IMR-90 (cell line): ENCODE data around the gene ZACN. TPM values are rescaled to one million over a fixed set of nuclear protein-coding genes. Genes with fewer than 3 reads are reported as not detected.
"Not testable (repeated sequence)": the region's sequence is repeated elsewhere in the genome, so short reads cannot be mapped to it uniquely, and the experiment has no call there.

Experiments used
- ATAC-seq: fragments of 200-7000 bp; cut with Tn5 transposase; 2 replicates; pipeline ENCODE4 v1.9.1; 2020; ENCODE audit warnings: low read depth, mild to moderate bottlenecking, moderate library complexity
- BruUV-seq: library from RNA; stranded (reverse); fragments of 400-500 nt; replicated peaks from 2 replicates; lab custom pipeline; 2021; lab: Mats Ljungman, UMichigan
- CTCF ChIA-PET: fragments of 300-600 bp; formaldehyde crosslinking; extraction: SDS; loops from one replicate; lab custom pipeline; 2021; ENCODE audit warnings: antibody characterized with exemption; lab: Yijun Ruan, JAX
- POLR2A ChIA-PET: fragments of 300-600 bp; sonication (Branson Sonifier 250); formaldehyde crosslinking; loops from one replicate; lab custom pipeline; 2022; ENCODE audit warnings: antibody characterized with exemption; ENCODE audit not compliant: unreplicated experiment; lab: Charles Lee
- DNase-seq: peaks from one replicate; pipeline ENCODE4 v3.0.0; 2013
- H2AFZ ChIP-seq: replicated peaks from 2 replicates; pipeline ENCODE3; 2013; ENCODE audit warnings: low read length, mild to moderate bottlenecking; ENCODE audit not compliant: poor library complexity
- H2AK5ac ChIP-seq: 2 replicates; pipeline ENCODE4 v1.6.1; 2013; ENCODE audit warnings: low read depth, low read length, inconsistent platforms
- H2AK9ac ChIP-seq: replicated peaks from 2 replicates; pipeline ENCODE3; 2013; ENCODE audit warnings: mild to moderate bottlenecking, low read depth, low read length, moderate library complexity; ENCODE audit not compliant: poor library complexity
- H2BK120ac ChIP-seq: 2 replicates; pipeline ENCODE4 v1.6.1; 2013; ENCODE audit warnings: low read depth, low read length, inconsistent platforms
- H2BK15ac ChIP-seq: 3 replicates; pipeline ENCODE4 v1.6.1; 2013; ENCODE audit warnings: low read depth, low read length, inconsistent platforms
- H2BK20ac ChIP-seq: 2 replicates; pipeline ENCODE4 v1.6.1; 2013; ENCODE audit warnings: low read depth, mild to moderate bottlenecking, inconsistent platforms, low read length, moderate library complexity
- H2BK5ac ChIP-seq: 2 replicates; pipeline ENCODE4 v1.6.1; 2013; ENCODE audit warnings: mild to moderate bottlenecking, low read depth, low read length, inconsistent platforms; ENCODE audit not compliant: poor library complexity, severe bottlenecking
- H3K14ac ChIP-seq: replicated peaks from 2 replicates; pipeline ENCODE4 v1.6.1; 2013; ENCODE audit warnings: low read depth, low read length, inconsistent platforms
- H3K18ac ChIP-seq: 2 replicates; pipeline ENCODE4 v1.6.1; 2013; ENCODE audit warnings: low read depth, low read length, control low read depth
- H3K23ac ChIP-seq: 2 replicates; pipeline ENCODE4 v1.6.1; 2013; ENCODE audit warnings: low read depth, low read length, inconsistent platforms
- H3K27ac ChIP-seq: 2 replicates; pipeline ENCODE4 v1.5.1; 2013; ENCODE audit warnings: mild to moderate bottlenecking, control low read depth, low read length; ENCODE audit not compliant: insufficient read depth
- H3K27me3 ChIP-seq: 2 replicates; pipeline ENCODE4 v1.6.1; 2013; ENCODE audit warnings: low read length; ENCODE audit not compliant: control insufficient read depth, insufficient read depth
- H3K36me3 ChIP-seq: 2 replicates; pipeline ENCODE4 v1.6.1; 2013; ENCODE audit warnings: low read length, mixed read lengths; ENCODE audit not compliant: control insufficient read depth, insufficient read depth
- H3K4ac ChIP-seq: 2 replicates; pipeline ENCODE4 v1.6.1; 2013; ENCODE audit warnings: low read depth, low read length, inconsistent platforms
- H3K4me1 ChIP-seq: 2 replicates; pipeline ENCODE4 v1.6.1; 2013; ENCODE audit warnings: low read length, mixed read lengths; ENCODE audit not compliant: control insufficient read depth, insufficient read depth
- H3K4me2 ChIP-seq: 2 replicates; pipeline ENCODE4 v1.6.1; 2013; ENCODE audit warnings: low read depth, mild to moderate bottlenecking, control low read depth, low read length, moderate library complexity
- H3K4me3 ChIP-seq: 2 replicates; pipeline ENCODE4 v1.5.1; 2013; ENCODE audit warnings: low read depth, mild to moderate bottlenecking, control low read depth, low read length, moderate library complexity; ENCODE audit not compliant: insufficient read depth
- H3K56ac ChIP-seq: 2 replicates; pipeline ENCODE4 v1.6.1; 2013; ENCODE audit warnings: low read length, inconsistent platforms; ENCODE audit not compliant: insufficient read depth; ENCODE audit errors: extremely low read depth
- H3K79me1 ChIP-seq, 2 experiments: 2 replicates each; pipeline ENCODE4 v1.6.1; 2013; ENCODE audit warnings: low read length in 2 of 2, inconsistent platforms in 1 of 2, low read depth in 1 of 2
- H3K9ac ChIP-seq: 2 replicates; pipeline ENCODE4 v1.6.1; 2013; ENCODE audit warnings: low read depth, low read length, control low read depth
- H3K9me1 ChIP-seq: 2 replicates; pipeline ENCODE4 v1.6.1; 2013; ENCODE audit warnings: low read length, inconsistent platforms; ENCODE audit not compliant: insufficient read depth
- H3K9me3 ChIP-seq: 2 replicates; pipeline ENCODE4 v1.6.1; 2013; ENCODE audit warnings: low read length; ENCODE audit not compliant: control insufficient read depth, insufficient read depth
- H4K20me1 ChIP-seq: 2 replicates; pipeline ENCODE4 v1.6.1; 2013; ENCODE audit warnings: low read length, inconsistent platforms; ENCODE audit not compliant: insufficient read depth
- H4K5ac ChIP-seq: 2 replicates; pipeline ENCODE4 v1.6.1; 2013; ENCODE audit warnings: mild to moderate bottlenecking, low read depth, low read length, control low read depth
- H4K8ac ChIP-seq, 2 experiments: 2 replicates each; pipeline ENCODE4 v1.6.1; 2013; ENCODE audit warnings: low read depth in 2 of 2, low read length in 2 of 2, control low read depth in 1 of 2, inconsistent platforms in 1 of 2
- H4K91ac ChIP-seq: 2 replicates; pipeline ENCODE4 v1.6.1; 2013; ENCODE audit warnings: low read depth, low read length, inconsistent platforms; ENCODE audit not compliant: insufficient read depth
- WGBS, 2 experiments: methylation state at CpG; one replicate each; pipeline versions ENCODE4 v1.1.5 to v1.1.7; 2013; ENCODE audit warnings: missing lambda C conversion rate in 2 of 2; ENCODE audit not compliant: insufficient read length in 1 of 2; ENCODE audit errors: extremely low coverage in 2 of 2; 5-methylcytosine and 5-hydroxymethylcytosine counted together
- dilution Hi-C: fragments of 300-500 bp; cut with HindIII; formaldehyde crosslinking; loops from one replicate; pipeline ENCODE4 v1.14.3; 2018; ENCODE audit warnings: low sequenced_read_pairs; ENCODE audit not compliant: unreplicated experiment
- in situ Hi-C: fragments of 300-500 bp; cut with MboI; formaldehyde crosslinking; loops from 3 replicates; pipeline ENCODE4 v1.14.3; 2019; ENCODE audit warnings: low sequenced_read_pairs, inconsistent platforms, mixed read lengths
- intact Hi-C: fragments of 100-400 bp; cut with micrococcal nuclease; formaldehyde crosslinking; loops from 2 replicates; pipeline ENCODE4 v1.10.0; 2022
- polyA plus RNA-seq, 3 experiments: library from polyadenylated mRNA; depleted of rRNA; stranded (reverse); fragments of >200 nt; gene quantifications; 2 replicates each; pipeline ENCODE4 v1.2.3, GENCODE V29; 2012; ENCODE audit warnings: low replicate concordance in 1 of 3
- total RNA-seq: library from RNA; depleted of rRNA; stranded (reverse); fragments of >200 nt; gene quantifications from 2 replicates; pipeline ENCODE4 v1.2.3, GENCODE V29; 2012

The ZACN gene
- total and polyA plus RNA-seq, 2 of the 4 experiments (the other 2 are of a cell fraction): not detected

GRCh38 chr17:76058264-76058663, 20.7 kb upstream of the ZACN start:
- H2BK20ac ChIP-seq, H3K27me3 ChIP-seq, H3K9me1 ChIP-seq, H3K9ac ChIP-seq, H3K27ac ChIP-seq, H2BK15ac ChIP-seq, in situ Hi-C loops, ATAC-seq, intact Hi-C loops, H3K23ac ChIP-seq, H2AK5ac ChIP-seq, H2BK120ac ChIP-seq, BruUV-seq, H4K5ac ChIP-seq, H3K4me2 ChIP-seq, H4K8ac ChIP-seq, H3K56ac ChIP-seq, H3K4me1 ChIP-seq, H4K91ac ChIP-seq, H3K18ac ChIP-seq, DNase-seq, H2AFZ ChIP-seq, H2BK5ac ChIP-seq, H3K4me3 ChIP-seq, POLR2A ChIA-PET, H2AK9ac ChIP-seq, H3K9me3 ChIP-seq, dilution Hi-C loops, H3K4ac ChIP-seq, H3K14ac ChIP-seq, CTCF ChIA-PET: not testable (repeated sequence)
- no CpG with 5 or more reads among the region's 6 CpGs for WGBS, 2 experiments
- peaks cover 17% of the 10 kb centered on the region for H4K20me1 ChIP-seq
- peaks cover 75% of the 10 kb centered on the region for H3K36me3 ChIP-seq
- peaks cover 6 to 28% of the 10 kb centered on the region in 2 experiments for H3K79me1 ChIP-seq
